ENCODE results near the gene PLLP. TPM values are rescaled to one million over a fixed set of nuclear protein-coding genes. Genes with fewer than 3 reads are reported as not detected.

PLLP gene
- total RNA-seq, 1 experiment from 2014 or later: 0.72 TPM

GRCh38 chr16:57256601-57257395 is 27.7 kb downstream of the PLLP start:
- in situ Hi-C loops (cut with HindIII; ENCODE audit: low pct_unique_long_range_greater_than_20kb, low sequenced_read_pairs) (no loop called here), intact Hi-C loops (cut with micrococcal nuclease; ENCODE audit: unreplicated experiment) (no loop called here)
- ATAC-seq: no peak
- DNase-seq (ENCODE audit: low read depth, low spot score): no peak
- Histone ChIP-seq H3K9me3 (ENCODE audit: control insufficient read depth, insufficient read depth, low read depth, low read length) (no peaks in the 10 kb centered on the region), H3K27me3 (ENCODE audit: control insufficient read depth, insufficient read depth, low read length) (no peaks in the 10 kb centered on the region), H3K36me3 (ENCODE audit: control insufficient read depth, insufficient read depth, low read length) (no peaks in the 10 kb centered on the region), H3K4me1 (ENCODE audit: control insufficient read depth, insufficient read depth, low read length) (no peaks in the 10 kb centered on the region), H3K4me3 (ENCODE audit: low read depth in 2 of 2, low read length in 2 of 2) (no peak overlapping the region), H3K27ac (ENCODE audit: low read length) (no peak overlapping the region)
- no TSS peak for BruUV-seq (replicated peaks)
- CTCF ChIA-PET: interaction anchor here (0.6 kb wide), 1 partner anchor 122 kb away, joined by 4 read pairs; no protein-coding TSS in a partner anchor
- POLR2A ChIA-PET: no interaction called here
- TF ChIP-seq REST (IDR thresholded peaks at IDR 0.05; ENCODE audit: insufficient read depth in 1 of 2, low read depth in 2 of 2, low read length in 1 of 2) (no peak), TCF7L2 (IDR thresholded peaks at IDR 0.05; ENCODE audit: low read depth, low read length) (no peak), POLR2AphosphoS5 (IDR thresholded peaks at IDR 0.05; ENCODE audit: low read depth, low read length) (no peak), SIN3A (IDR thresholded peaks at IDR 0.05; ENCODE audit: borderline replicate concordance, insufficient read depth, low read depth, low read length) (no peak), CTCF (IDR thresholded peaks at IDR 0.05) (no peak)

- ATAC-seq (no peak), DNase-seq (ENCODE audit: low read depth, low spot score) (no peak)
- intact Hi-C loops (cut with micrococcal nuclease; ENCODE audit: unreplicated experiment): no loop called here
- CTCF ChIA-PET: no interaction called here
- in situ Hi-C loops (cut with HindIII; ENCODE audit: low pct_unique_long_range_greater_than_20kb, low sequenced_read_pairs): no loop called here
- POLR2A ChIA-PET: no interaction called here
- TF ChIP-seq SIN3A (IDR thresholded peaks at IDR 0.05; ENCODE audit: borderline replicate concordance, insufficient read depth, low read depth, low read length) (no peak), CTCF (IDR thresholded peaks at IDR 0.05) (no peak), TCF7L2 (IDR thresholded peaks at IDR 0.05; ENCODE audit: low read depth, low read length) (no peak), POLR2AphosphoS5 (IDR thresholded peaks at IDR 0.05; ENCODE audit: low read depth, low read length) (no peak), REST (IDR thresholded peaks at IDR 0.05; ENCODE audit: insufficient read depth in 1 of 2, low read depth in 2 of 2, low read length in 1 of 2) (no peak)
- Histone ChIP-seq H3K27ac (ENCODE audit: low read length) (no peak overlapping the region), H3K36me3 (ENCODE audit: control insufficient read depth, insufficient read depth, low read length) (no peaks in the 10 kb centered on the region), H3K9me3 (ENCODE audit: control insufficient read depth, insufficient read depth, low read depth, low read length) (no peaks in the 10 kb centered on the region), H3K4me3 (ENCODE audit: low read depth in 2 of 2, low read length in 2 of 2) (no peak overlapping the region), H3K27me3 (ENCODE audit: control insufficient read depth, insufficient read depth, low read length) (no peaks in the 10 kb centered on the region), H3K4me1 (ENCODE audit: control insufficient read depth, insufficient read depth, low read length) (no peaks in the 10 kb centered on the region)
- no TSS peak for BruUV-seq (replicated peaks)
These were observed 28.6 kb downstream of the PLLP start for GRCh38 chr16:57255686-57256415.
